ENCODE measurements around the gene MAPK6. TPM values are rescaled to one million over a fixed set of nuclear protein-coding genes. Genes with fewer than 3 reads are reported as not detected.
A peak's percentile ranks its signal among the peaks of the same experiment; 100 is the strongest.

The MAPK6 gene
- total RNA-seq, 1 donor from 2014 or later: 67.2 TPM

GRCh38 chr15:51973220-51973619 is 45.8 kb upstream of the MAPK6 start:
- DNase-seq (ENCODE audit: low read depth): no peak
- H3K27me3 ChIP-seq (ENCODE audit: control insufficient read depth, insufficient read depth, low read length): no peaks in the 10 kb centered on the region
- TF ChIP-seq, protein P1, sequence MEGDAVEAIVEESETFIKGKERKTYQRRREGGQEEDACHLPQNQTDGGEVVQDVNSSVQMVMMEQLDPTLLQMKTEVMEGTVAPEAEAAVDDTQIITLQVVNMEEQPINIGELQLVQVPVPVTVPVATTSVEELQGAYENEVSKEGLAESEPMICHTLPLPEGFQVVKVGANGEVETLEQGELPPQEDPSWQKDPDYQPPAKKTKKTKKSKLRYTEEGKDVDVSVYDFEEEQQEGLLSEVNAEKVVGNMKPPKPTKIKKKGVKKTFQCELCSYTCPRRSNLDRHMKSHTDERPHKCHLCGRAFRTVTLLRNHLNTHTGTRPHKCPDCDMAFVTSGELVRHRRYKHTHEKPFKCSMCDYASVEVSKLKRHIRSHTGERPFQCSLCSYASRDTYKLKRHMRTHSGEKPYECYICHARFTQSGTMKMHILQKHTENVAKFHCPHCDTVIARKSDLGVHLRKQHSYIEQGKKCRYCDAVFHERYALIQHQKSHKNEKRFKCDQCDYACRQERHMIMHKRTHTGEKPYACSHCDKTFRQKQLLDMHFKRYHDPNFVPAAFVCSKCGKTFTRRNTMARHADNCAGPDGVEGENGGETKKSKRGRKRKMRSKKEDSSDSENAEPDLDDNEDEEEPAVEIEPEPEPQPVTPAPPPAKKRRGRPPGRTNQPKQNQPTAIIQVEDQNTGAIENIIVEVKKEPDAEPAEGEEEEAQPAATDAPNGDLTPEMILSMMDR (IDR thresholded peaks at IDR 0.05; ENCODE audit: insufficient read depth, low read length, poor library complexity, severe bottlenecking): no peak
- no peaks in the 10 kb centered on the region for H3K36me3 ChIP-seq (ENCODE audit: control insufficient read depth, insufficient read depth, low read length)
- H3K4me3 ChIP-seq (ENCODE audit: low read depth, low read length): no peak overlapping the region

GRCh38 chr15:51973775-51974174 is 45.2 kb upstream of the MAPK6 start:
- TF ChIP-seq, protein P1 (IDR thresholded peaks at IDR 0.05; ENCODE audit: insufficient read depth, low read length, poor library complexity, severe bottlenecking): no peak
- Histone ChIP-seq H3K36me3 (ENCODE audit: control insufficient read depth, insufficient read depth, low read length) (no peaks in the 10 kb centered on the region), H3K27me3 (ENCODE audit: control insufficient read depth, insufficient read depth, low read length) (no peaks in the 10 kb centered on the region), H3K4me3 (ENCODE audit: low read depth, low read length) (no peak overlapping the region)
- DNase-seq (ENCODE audit: low read depth): no peak

- Histone ChIP-seq H3K4me3 (ENCODE audit: low read depth, low read length) (no peak overlapping the region), H3K27me3 (ENCODE audit: control insufficient read depth, insufficient read depth, low read length) (no peaks in the 10 kb centered on the region), H3K36me3 (ENCODE audit: control insufficient read depth, insufficient read depth, low read length) (no peaks in the 10 kb centered on the region)
- TF ChIP-seq, protein P1 (IDR thresholded peaks at IDR 0.05; ENCODE audit: insufficient read depth, low read length, poor library complexity, severe bottlenecking): peak; percentile 41
- DNase-seq (ENCODE audit: low read depth): no peak
Observed at GRCh38 chr15:51982013-51982769, 36.8 kb upstream of the MAPK6 start.

DNA sequence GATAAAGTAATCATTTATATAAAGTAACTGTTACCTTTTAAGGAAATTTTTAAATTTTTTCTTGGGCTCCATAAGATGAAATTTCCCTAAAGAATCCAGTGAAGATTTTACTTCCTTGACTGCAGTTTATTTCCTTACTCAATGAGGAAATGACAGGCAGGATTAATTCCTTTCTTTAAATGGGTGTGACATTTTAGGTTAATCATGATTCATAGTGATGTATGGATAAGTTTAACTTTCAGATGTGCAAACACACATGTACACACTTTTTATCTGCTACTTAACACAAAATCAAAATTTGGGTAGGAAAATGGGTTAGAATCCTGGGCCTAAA is 36.3 kb upstream of the MAPK6 start:
- no peaks in the 10 kb centered on the region for H3K27me3 ChIP-seq (ENCODE audit: control insufficient read depth, insufficient read depth, low read length)
- H3K36me3 ChIP-seq (ENCODE audit: control insufficient read depth, insufficient read depth, low read length): no peaks in the 10 kb centered on the region
- no peak for DNase-seq (ENCODE audit: low read depth)
- H3K4me3 ChIP-seq (ENCODE audit: low read depth, low read length): no peak overlapping the region
- TF ChIP-seq, protein P1 (IDR thresholded peaks at IDR 0.05; ENCODE audit: insufficient read depth, low read length, poor library complexity, severe bottlenecking): no peak

DNA sequence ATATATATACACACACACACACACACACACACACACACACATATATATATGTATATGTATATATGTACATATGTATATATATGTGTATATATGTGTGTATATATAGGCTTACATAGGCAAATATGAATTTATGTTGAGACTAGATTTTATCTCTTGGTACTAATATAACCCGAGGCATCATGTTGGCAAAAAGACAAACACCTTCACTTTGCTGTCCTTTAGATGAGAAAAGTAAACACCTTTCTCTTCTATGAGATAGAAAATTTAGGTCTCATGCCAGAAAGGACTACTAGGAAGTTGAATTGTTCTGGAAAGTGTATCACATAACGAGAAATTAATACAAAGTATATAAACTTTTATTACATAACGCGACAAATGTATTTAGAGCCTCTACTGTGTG is 27.9 kb upstream of the MAPK6 start:
- Histone ChIP-seq H3K36me3 (ENCODE audit: control insufficient read depth, insufficient read depth, low read length) (no peaks in the 10 kb centered on the region), H3K27me3 (ENCODE audit: control insufficient read depth, insufficient read depth, low read length) (no peaks in the 10 kb centered on the region), H3K4me3 (ENCODE audit: low read depth, low read length) (no peak overlapping the region)
- no peak for DNase-seq (ENCODE audit: low read depth)
- TF ChIP-seq, protein P1 (IDR thresholded peaks at IDR 0.05; ENCODE audit: insufficient read depth, low read length, poor library complexity, severe bottlenecking): no peak

- DNase-seq (ENCODE audit: low read depth): no peak
- TF ChIP-seq, protein P1 (IDR thresholded peaks at IDR 0.05; ENCODE audit: insufficient read depth, low read length, poor library complexity, severe bottlenecking): no peak
- Histone ChIP-seq H3K4me3 (ENCODE audit: low read depth, low read length) (no peak overlapping the region), H3K27me3 (ENCODE audit: control insufficient read depth, insufficient read depth, low read length) (no peaks in the 10 kb centered on the region), H3K36me3 (ENCODE audit: control insufficient read depth, insufficient read depth, low read length) (no peaks in the 10 kb centered on the region)
Observed at GRCh38 chr15:51992953-51993352, 26.1 kb upstream of the MAPK6 start.
